ENCODE measurements around the gene FLVCR1. TPM values are rescaled to one million over a fixed set of nuclear protein-coding genes. Genes with fewer than 3 reads are reported as not detected.
A peak's percentile ranks its signal among the peaks of the same experiment; 100 is the strongest.

FLVCR1 gene
- total RNA-seq, 1 experiment from 2014 or later, result 67.9 TPM

- CTCF ChIA-PET, result interaction anchor here (1.5 kb wide), 1 partner anchor 10 kb away, joined by 4 read pairs; no protein-coding TSS in a partner anchor
- DNase-seq (ENCODE audit: low spot score), result no peak
- peaks cover 10% of the 10 kb centered on the region for H3K27me3 Mint-ChIP-seq (ENCODE audit: low read depth)
- H3K27ac Mint-ChIP-seq, result no peak overlapping the region
- no peak for ATAC-seq
- H3K4me3 Mint-ChIP-seq, result no peak overlapping the region
- TF ChIP-seq GRHL2 (CRISPR knock-in tag; IDR thresholded peaks at IDR 0.05; ENCODE audit: insufficient replicate concordance, severe bottlenecking) (no peak), FOXP4 (CRISPR knock-in tag; IDR thresholded peaks at IDR 0.05) (no peak), ERG (CRISPR knock-in tag; IDR thresholded peaks at IDR 0.05) (no peak), GTF2I (CRISPR knock-in tag; conservative IDR thresholded peaks at IDR 0.05) (no peak), ZNF425 (CRISPR knock-in tag; conservative IDR thresholded peaks at IDR 0.05) (no peak), MXD4 (CRISPR knock-in tag; IDR thresholded peaks at IDR 0.05; ENCODE audit: borderline replicate concordance) (no peak), TEAD1 (CRISPR knock-in tag; IDR thresholded peaks at IDR 0.05) (no peak), GABPB1 (CRISPR knock-in tag; IDR thresholded peaks at IDR 0.05) (no peak), ZNF121 (CRISPR knock-in tag; IDR thresholded peaks at IDR 0.05) (no peak), USF2 (CRISPR knock-in tag; IDR thresholded peaks at IDR 0.05) (no peak), CREM (CRISPR knock-in tag; IDR thresholded peaks at IDR 0.05) (no peak), NFATC4 (CRISPR knock-in tag; IDR thresholded peaks at IDR 0.05) (no peak), CTCF (IDR thresholded peaks at IDR 0.05) (no peak), ZBTB43 (CRISPR knock-in tag; IDR thresholded peaks at IDR 0.05) (no peak)
- peaks cover 7% of the 10 kb centered on the region for H3K4me1 Mint-ChIP-seq
- POLR2A ChIA-PET, result no interaction called here
- peaks cover 33% of the 10 kb centered on the region for H3K9me3 Mint-ChIP-seq
- peaks cover 27% of the 10 kb centered on the region for H3K36me3 Mint-ChIP-seq
Observed at GRCh38 chr1:212824201-212824600, 33.9 kb upstream of the FLVCR1 start.

GRCh38 chr1:212825798-212826452, 32.1 kb upstream of the FLVCR1 start:
- Mint-ChIP-seq H3K27me3 (ENCODE audit: low read depth) (peaks cover 10% of the 10 kb centered on the region), H3K4me1 (0 out of 2 replicates have a peak, but pooled peaks cover 2% of the 10 kb centered on the region), H3K36me3 (peaks cover 27% of the 10 kb centered on the region), H3K27ac (no peak overlapping the region), H3K4me3 (no peak overlapping the region), H3K9me3 (peaks cover 33% of the 10 kb centered on the region)
- POLR2A ChIA-PET, result no interaction called here
- CTCF ChIA-PET, result interaction anchor here (1.4 kb wide), 1 partner anchor 11 kb away, joined by 3 read pairs; no protein-coding TSS in a partner anchor
- DNase-seq (ENCODE audit: low spot score) (no peak), ATAC-seq (0 out of 2 replicates have a peak, but pooled peaks have one; percentile 24)
- TF ChIP-seq SMAD4 (CRISPR knock-in tag; IDR thresholded peaks at IDR 0.05) (no peak), ZNF512 (CRISPR knock-in tag; IDR thresholded peaks at IDR 0.05; ENCODE audit: borderline replicate concordance) (no peak), ZSCAN18 (CRISPR knock-in tag; IDR thresholded peaks at IDR 0.05) (no peak), EMX1 (CRISPR knock-in tag; IDR thresholded peaks at IDR 0.05) (no peak), GTF2I (CRISPR knock-in tag; conservative IDR thresholded peaks at IDR 0.05) (no peak), PRRX2 (CRISPR knock-in tag; IDR thresholded peaks at IDR 0.05) (no peak), ZNF317 (CRISPR knock-in tag; IDR thresholded peaks at IDR 0.05; ENCODE audit: borderline replicate concordance, low read depth) (no peak)
